K562 (cell line): ENCODE results near the gene LRRIQ4. TPM values are rescaled to one million over a fixed set of nuclear protein-coding genes. Genes with fewer than 3 reads are reported as not detected.

Experiments used
- CREB1 ChIP-seq, 2 experiments: sonication (generic) in 1 of 2; formaldehyde crosslinking in 1 of 2; IDR thresholded peaks; 2 replicates each; pipeline versions ENCODE4 v1.6.1 to v1.8.0; 2012 to 2022; ENCODE audit warnings: inconsistent platforms in 1 of 2, mild to moderate bottlenecking in 1 of 2, missing genetic modification reagents in 1 of 2, moderate library complexity in 1 of 2
- EP400 ChIP-seq: fragments of 450-650 bp; IDR thresholded peaks from 2 replicates; pipeline ENCODE4 v1.6.1; 2017; ENCODE audit warnings: antibody characterized with exemption, mild to moderate bottlenecking, moderate library complexity
- HSF4 ChIP-seq: fragments of 250-450 bp; sonication (Bioruptor Pico); IDR thresholded peaks from 2 replicates; pipeline ENCODE4 v2.1.2; 2022; ENCODE audit warnings: mild to moderate bottlenecking, moderate library complexity, borderline replicate concordance
- MCM5 ChIP-seq: fragments of 450-650 bp; IDR thresholded peaks from 2 replicates; pipeline ENCODE4 v1.6.1; 2016; ENCODE audit warnings: low read depth
- MIER1 ChIP-seq: fragments of 450-650 bp; IDR thresholded peaks from 2 replicates; pipeline ENCODE4 v1.6.1; 2016; ENCODE audit warnings: antibody characterized with exemption, mild to moderate bottlenecking, low read depth
- NELFE ChIP-seq: IDR thresholded peaks from 2 replicates; pipeline ENCODE4 v1.6.1; 2011; ENCODE audit warnings: mild to moderate bottlenecking; ENCODE audit not compliant: insufficient read depth, insufficient read length
- PPARD ChIP-seq: fragments of 250-450 bp; sonication (Bioruptor Pico); IDR thresholded peaks from 2 replicates; pipeline ENCODE4 v1.8.0; 2022; ENCODE audit warnings: inconsistent platforms, mild to moderate bottlenecking, moderate library complexity
- RERE ChIP-seq: sonication (generic); formaldehyde crosslinking; IDR thresholded peaks from 2 replicates; pipeline ENCODE4 v1.8.0; 2023; ENCODE audit warnings: missing genetic modification reagents, mild to moderate bottlenecking, borderline replicate concordance
- RHOXF2B ChIP-seq: fragments of 250-450 bp; sonication (Bioruptor Pico); conservative IDR thresholded peaks from 2 replicates; pipeline ENCODE4 v1.5.1; 2021
- SRSF7 ChIP-seq: fragments of 200-400 bp; formaldehyde crosslinking; optimal IDR thresholded peaks from 2 replicates; pipeline ENCODE3; 2017; ENCODE audit warnings: mild to moderate bottlenecking, low read depth, low read length
- STAT5B ChIP-seq: fragments of 250-450 bp; sonication (Bioruptor Pico); IDR thresholded peaks from 2 replicates; pipeline ENCODE4 v1.8.0; 2021; ENCODE audit warnings: mild to moderate bottlenecking, inconsistent platforms
- TEAD4 ChIP-seq, 2 experiments: sonication (generic) in 1 of 2; formaldehyde crosslinking in 1 of 2; IDR thresholded peaks; 2 replicates each; pipeline versions ENCODE4 v1.6.1 to v1.8.0; 2012 to 2022; ENCODE audit warnings: borderline replicate concordance in 1 of 2, inconsistent platforms in 1 of 2, low read length in 1 of 2, mild to moderate bottlenecking in 1 of 2, missing genetic modification reagents in 1 of 2
- XRCC4 ChIP-seq: IDR thresholded peaks from one replicate; pipeline ENCODE4 v1.6.1; 2011; ENCODE audit not compliant: insufficient read depth, insufficient read length; ENCODE audit errors: extremely low read depth
- ZBTB11 ChIP-seq, 3 experiments: fragments of 200-800 bp in 1 of 3; fragments of 250-450 bp in 1 of 3; fragments of 450-650 bp in 1 of 3; sonication (Bioruptor Pico) in 1 of 3; sonication (Bioruptor generic) in 1 of 3; formaldehyde crosslinking in 1 of 3; IDR thresholded peaks; 2 replicates each; pipeline versions ENCODE4 v1.6.1 to v1.8.0; 2016 to 2022; ENCODE audit warnings: mild to moderate bottlenecking in 2 of 3, missing genetic modification characterization in 2 of 3, missing compliant biosample characterization in 1 of 3, moderate library complexity in 1 of 3
- ZBTB8A ChIP-seq: fragments of 450-650 bp; IDR thresholded peaks from 2 replicates; pipeline ENCODE4 v1.6.1; 2018; ENCODE audit warnings: mild to moderate bottlenecking, moderate library complexity; ENCODE audit not compliant: partially characterized antibody
- ZC3H4 ChIP-seq: sonication (generic); formaldehyde crosslinking; IDR thresholded peaks from 2 replicates; pipeline ENCODE4 v1.9.0; 2021; ENCODE audit warnings: missing genetic modification reagents, borderline replicate concordance
- ZNF551 ChIP-seq: fragments of 250-450 bp; sonication (Bioruptor Pico); IDR thresholded peaks from 2 replicates; pipeline ENCODE4 v1.5.0; 2021; ENCODE audit warnings: mild to moderate bottlenecking, moderate library complexity
- polyA plus RNA-seq, 8 experiments: library from polyadenylated mRNA; depleted of rRNA in 4 of 8; stranded (reverse) in 5 of 8; unstranded in 3 of 8; fragments of >200 nt; fragmentation: Nextera tagmentation in 2 of 8; fragmentation: Illumina TruSeq in 1 of 8; extraction: Ambion mirVana in 2 of 8; extraction: Trizol in 1 of 8; gene quantifications; 2 replicates each; pipeline versions ENCODE4 v1.2.1 to v1.2.3, GENCODE V29; 2011 to 2014; ENCODE audit warnings: inconsistent platforms in 1 of 8, missing spikeins in 1 of 8
- total RNA-seq, 7 experiments: library from RNA; depleted of rRNA in 6 of 7; stranded (reverse); fragments of >200 nt in 6 of 7; fragmentation: Illumina TruSeq in 2 of 7; extraction: Trizol in 2 of 7; gene quantifications; 2 replicates each; pipeline versions ENCODE4 v1.2.1 to v1.2.3, GENCODE V29; 2011 to 2021; ENCODE audit warnings: low replicate concordance in 1 of 7

Gene LRRIQ4
- total and polyA plus RNA-seq, 9 of the 15 experiments (the other 6 are each of a cell fraction or from before 2014, with no cell fraction given), result not detected

- TF ChIP-seq ZC3H4 (no peak), NELFE (peak; percentile 48), ZNF551 (CRISPR knock-in tag) (no peak), XRCC4 (no peak), ZBTB11 (CRISPR knock-in tag; IDR thresholded peaks at IDR 0.05) (peak in 1 of 3 experiments; percentile 91; a peak in 3 of 6 replicates), CREB1 (IDR thresholded peaks at IDR 0.05) (peak; percentile 61), CREB1 (CRISPR knock-in tag; IDR thresholded peaks at IDR 0.05) (peak; percentile 14; the same call in 1 of the 2 replicates), HSF4 (CRISPR knock-in tag) (no peak), MIER1 (no peak), ZBTB8A (no peak), PPARD (CRISPR knock-in tag) (no peak), TEAD4 (IDR thresholded peaks at IDR 0.05; ENCODE audit: low read length) (0 out of 2 replicates have a peak, but pooled peaks have one; percentile 8), TEAD4 (CRISPR knock-in tag; IDR thresholded peaks at IDR 0.05; ENCODE audit: borderline replicate concordance) (no peak), RERE (CRISPR knock-in tag) (no peak), SRSF7 (no peak), STAT5B (CRISPR knock-in tag) (no peak), MCM5 (no peak), RHOXF2B (CRISPR knock-in tag) (no peak), EP400 (peak; percentile 67)
Measured at GRCh38 chr3:169764882-169765612, 47.6 kb upstream of the LRRIQ4 start, which contains the start of gene TERC (continued).
